Activated CD4-positive, alpha-beta T cell treated with anti-CD3 and anti-CD28 coated beads, Interleukin-2, amount 10 ng/mL, durations not matched to agents 7 days and 5 days (primary cell): Measurements from ENCODE around the gene C10orf71. TPM values are rescaled to one million over a fixed set of nuclear protein-coding genes. Genes with fewer than 3 reads are reported as not detected.

Source experiments
- CTCF ChIA-PET: fragments of 350-600 bp; sonication (Branson Sonifier 250); formaldehyde crosslinking; loops from one replicate; lab custom pipeline; 2021; ENCODE audit warnings: antibody characterized with exemption; lab: Charles Lee
- POLR2A ChIA-PET: fragments of 350-600 bp; sonication (Branson Sonifier 250); formaldehyde crosslinking; loops from one replicate; lab custom pipeline; 2021; ENCODE audit warnings: antibody characterized with exemption; lab: Charles Lee
- DNase-seq: peaks from one replicate; pipeline ENCODE4 v3.0.0-alpha.2; 2020
- H3K27ac Mint-ChIP-seq: one replicate; pipeline ENCODE4 v1.8.0; 2021; ENCODE audit warnings: mild to moderate bottlenecking, moderate library complexity, mixed read lengths
- H3K27me3 Mint-ChIP-seq: one replicate; pipeline ENCODE4 v1.8.0; 2021; ENCODE audit warnings: mixed read lengths
- H3K36me3 Mint-ChIP-seq: one replicate; pipeline ENCODE4 v1.8.0; 2021; ENCODE audit warnings: low read depth, mixed read lengths
- H3K4me1 Mint-ChIP-seq: one replicate; pipeline ENCODE4 v1.8.0; 2021; ENCODE audit warnings: mixed read lengths
- H3K4me3 Mint-ChIP-seq: one replicate; pipeline ENCODE4 v1.8.0; 2021; ENCODE audit warnings: mild to moderate bottlenecking, moderate library complexity, mixed read lengths
- H3K9me3 Mint-ChIP-seq: one replicate; pipeline ENCODE4 v1.8.0; 2021; ENCODE audit warnings: mixed read lengths
- total RNA-seq, 2 experiments: library from RNA; stranded (reverse); gene quantifications; one replicate each; pipeline ENCODE4 v1.2.3, GENCODE V29; 2021

C10orf71 gene
- total RNA-seq, 2 experiments from 2014 or later: not detected

- CTCF ChIA-PET: no interaction called here
- no peaks in the 10 kb centered on the region for H3K4me1 Mint-ChIP-seq
- H3K4me3 Mint-ChIP-seq: no peak overlapping the region
- H3K27me3 Mint-ChIP-seq: peaks cover 2% of the 10 kb centered on the region
- POLR2A ChIA-PET: no interaction called here
- DNase-seq: no peak
- no peak overlapping the region for H3K27ac Mint-ChIP-seq
- H3K9me3 Mint-ChIP-seq: no peaks in the 10 kb centered on the region
- no peaks in the 10 kb centered on the region for H3K36me3 Mint-ChIP-seq
Observed at GRCh38 chr10:49279015-49279880, 19.7 kb upstream of the C10orf71 start.

DNA sequence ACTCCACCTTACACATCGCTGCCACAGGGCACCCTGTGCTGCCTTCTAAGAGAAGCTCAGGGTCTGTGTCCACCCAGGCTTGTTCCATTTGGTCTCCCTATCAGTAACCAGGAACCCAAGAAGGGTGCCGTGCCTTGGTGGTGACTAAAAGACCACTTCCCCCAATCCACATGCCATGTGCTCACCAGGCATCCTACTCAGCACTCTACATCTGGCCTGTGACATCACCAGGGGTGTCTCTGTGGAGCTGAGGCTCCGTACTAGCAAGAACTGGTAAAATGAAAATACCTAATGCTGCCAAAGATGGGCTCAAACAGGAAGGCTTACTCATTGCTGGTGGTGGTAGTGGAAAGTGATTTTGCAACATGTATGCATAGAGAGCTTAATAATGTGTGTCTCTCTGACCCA lies 19.0 kb upstream of the C10orf71 start:
- ChIA-PET POLR2A (no interaction called here), CTCF (no interaction called here)

DNA sequence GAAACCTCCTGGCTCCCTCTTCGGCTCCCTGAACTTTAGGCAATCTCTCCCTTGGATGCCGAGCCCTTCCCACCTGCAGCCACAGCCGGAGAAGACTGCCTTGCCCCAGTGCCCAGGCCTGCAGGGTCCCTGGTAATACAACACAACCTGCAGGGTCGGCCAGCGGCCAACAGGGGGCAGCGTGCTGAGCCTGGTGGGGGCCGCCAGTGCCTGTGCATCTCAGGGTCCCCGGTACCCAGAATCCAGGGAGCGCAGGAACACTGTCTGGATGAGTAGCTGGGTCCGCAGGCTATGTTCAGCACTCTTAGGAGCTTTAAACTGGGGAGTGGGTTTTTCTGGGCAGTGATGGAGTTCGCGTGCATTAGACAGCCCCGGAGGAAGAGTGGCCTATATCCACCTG lies 17.5 kb upstream of the C10orf71 start:
- DNase-seq: no peak
- Mint-ChIP-seq H3K36me3 (no peaks in the 10 kb centered on the region), H3K4me3 (no peak overlapping the region), H3K9me3 (no peaks in the 10 kb centered on the region), H3K27me3 (peaks cover 4% of the 10 kb centered on the region), H3K4me1 (peaks cover 4% of the 10 kb centered on the region), H3K27ac (peak overlapping the region; percentile 19)
- POLR2A ChIA-PET: no interaction called here
- CTCF ChIA-PET: no interaction called here

More for the DNA sequence above, 19.0 kb upstream of the C10orf71 start:
- Mint-ChIP-seq H3K27ac (no peak overlapping the region), H3K4me3 (no peak overlapping the region), H3K27me3 (peaks cover 2% of the 10 kb centered on the region), H3K9me3 (no peaks in the 10 kb centered on the region), H3K4me1 (no peaks in the 10 kb centered on the region), H3K36me3 (no peaks in the 10 kb centered on the region)
- no peak for DNase-seq

DNA sequence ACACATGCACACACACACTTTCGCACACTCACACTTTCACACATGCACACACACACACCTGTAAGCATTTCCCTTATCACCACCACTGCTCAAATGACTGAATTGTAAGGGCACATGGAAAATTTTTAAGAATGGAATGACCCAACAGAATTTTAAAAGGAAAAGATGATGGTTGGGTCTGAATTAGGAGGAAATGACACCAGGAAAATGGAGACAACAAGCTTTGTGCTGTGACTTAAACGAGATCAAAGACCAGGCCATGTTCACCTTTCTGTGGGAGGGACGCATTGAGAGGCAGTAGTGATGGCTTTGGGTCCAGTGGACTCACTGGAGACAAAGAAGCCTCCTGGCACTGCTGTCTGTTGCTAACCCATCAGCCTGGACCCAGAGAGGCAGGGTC lies 16.7 kb upstream of the C10orf71 start:
- ChIA-PET POLR2A (no interaction called here), CTCF (no interaction called here)
- Mint-ChIP-seq H3K4me1 (peaks cover 4% of the 10 kb centered on the region), H3K9me3 (no peaks in the 10 kb centered on the region), H3K4me3 (no peak overlapping the region), H3K36me3 (no peaks in the 10 kb centered on the region), H3K27ac (no peak overlapping the region), H3K27me3 (peaks cover 5% of the 10 kb centered on the region)
- DNase-seq: no peak

GRCh38 chr10:49282879-49283341 lies 16.1 kb upstream of the C10orf71 start:
- POLR2A ChIA-PET: no interaction called here
- H3K36me3 Mint-ChIP-seq: no peaks in the 10 kb centered on the region
- CTCF ChIA-PET: no interaction called here
- H3K27ac Mint-ChIP-seq: no peak overlapping the region
- no peaks in the 10 kb centered on the region for H3K9me3 Mint-ChIP-seq
- peaks cover 4% of the 10 kb centered on the region for H3K4me1 Mint-ChIP-seq
- no peak overlapping the region for H3K4me3 Mint-ChIP-seq
- no peak for DNase-seq
- H3K27me3 Mint-ChIP-seq: peaks cover 5% of the 10 kb centered on the region

- Mint-ChIP-seq H3K27ac (no peak overlapping the region), H3K4me3 (no peak overlapping the region), H3K27me3 (peaks cover 5% of the 10 kb centered on the region), H3K36me3 (no peaks in the 10 kb centered on the region), H3K4me1 (peaks cover 4% of the 10 kb centered on the region), H3K9me3 (no peaks in the 10 kb centered on the region)
- DNase-seq: no peak
- ChIA-PET POLR2A (no interaction called here), CTCF (no interaction called here)
Observed at GRCh38 chr10:49283491-49283890, 15.5 kb upstream of the C10orf71 start.

DNA sequence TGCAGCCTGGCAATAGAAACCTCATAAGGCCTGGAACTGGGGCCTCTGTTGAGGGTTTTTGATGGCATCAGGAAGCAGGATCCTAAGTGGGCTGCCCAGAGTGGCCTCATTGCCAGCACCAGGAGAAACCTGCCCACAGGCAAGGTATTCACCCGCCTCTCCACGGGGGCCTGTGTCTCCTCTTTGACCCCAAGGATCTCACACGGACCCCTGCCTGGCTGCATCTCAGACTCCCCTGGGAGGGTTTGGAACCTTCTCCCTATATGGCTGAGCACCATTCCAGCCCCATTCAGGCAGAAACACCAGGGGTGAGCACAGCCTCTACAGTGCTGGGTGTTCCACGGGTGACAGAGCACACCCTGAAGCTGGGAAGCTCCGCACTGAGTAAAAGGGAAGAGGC lies 14.6 kb upstream of the C10orf71 start:
- no peak for DNase-seq
- CTCF ChIA-PET: no interaction called here
- H3K36me3 Mint-ChIP-seq: no peaks in the 10 kb centered on the region
- no peak overlapping the region for H3K4me3 Mint-ChIP-seq
- H3K27me3 Mint-ChIP-seq: peaks cover 3% of the 10 kb centered on the region
- H3K9me3 Mint-ChIP-seq: no peaks in the 10 kb centered on the region
- POLR2A ChIA-PET: no interaction called here
- H3K27ac Mint-ChIP-seq: no peak overlapping the region
- peaks cover 4% of the 10 kb centered on the region for H3K4me1 Mint-ChIP-seq

DNA sequence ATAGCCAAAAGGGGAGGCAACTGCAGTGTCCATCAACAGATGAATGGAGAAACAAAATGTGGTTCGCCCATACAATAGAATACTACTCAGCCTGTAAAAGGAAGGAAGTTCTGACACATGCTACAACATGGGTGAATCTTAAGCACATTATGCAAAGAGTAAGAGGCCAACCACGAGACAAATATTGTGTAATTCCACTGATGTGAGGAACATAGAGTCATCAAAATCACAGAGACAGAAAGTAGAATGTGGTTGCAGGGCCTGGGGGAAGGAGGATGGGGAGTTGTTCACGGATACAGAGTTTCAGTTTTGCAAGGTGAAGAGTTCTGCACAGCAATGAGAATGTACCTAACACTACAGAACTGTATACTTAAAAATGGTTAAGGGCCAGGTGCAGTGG lies 13.7 kb upstream of the C10orf71 start:
- POLR2A ChIA-PET: no interaction called here
- Mint-ChIP-seq H3K4me3 (no peak overlapping the region), H3K27ac (no peak overlapping the region), H3K27me3 (peaks cover 6% of the 10 kb centered on the region), H3K36me3 (no peaks in the 10 kb centered on the region), H3K4me1 (peaks cover 4% of the 10 kb centered on the region), H3K9me3 (no peaks in the 10 kb centered on the region)
- DNase-seq: no peak
- CTCF ChIA-PET: no interaction called here

- ChIA-PET POLR2A (no interaction called here), CTCF (interaction anchor here (0.9 kb wide), 1 partner anchor 9 kb away, joined by 3 read pairs; no protein-coding TSS in a partner anchor)
Observed at GRCh38 chr10:49286686-49287085, 12.3 kb upstream of the C10orf71 start.

DNA sequence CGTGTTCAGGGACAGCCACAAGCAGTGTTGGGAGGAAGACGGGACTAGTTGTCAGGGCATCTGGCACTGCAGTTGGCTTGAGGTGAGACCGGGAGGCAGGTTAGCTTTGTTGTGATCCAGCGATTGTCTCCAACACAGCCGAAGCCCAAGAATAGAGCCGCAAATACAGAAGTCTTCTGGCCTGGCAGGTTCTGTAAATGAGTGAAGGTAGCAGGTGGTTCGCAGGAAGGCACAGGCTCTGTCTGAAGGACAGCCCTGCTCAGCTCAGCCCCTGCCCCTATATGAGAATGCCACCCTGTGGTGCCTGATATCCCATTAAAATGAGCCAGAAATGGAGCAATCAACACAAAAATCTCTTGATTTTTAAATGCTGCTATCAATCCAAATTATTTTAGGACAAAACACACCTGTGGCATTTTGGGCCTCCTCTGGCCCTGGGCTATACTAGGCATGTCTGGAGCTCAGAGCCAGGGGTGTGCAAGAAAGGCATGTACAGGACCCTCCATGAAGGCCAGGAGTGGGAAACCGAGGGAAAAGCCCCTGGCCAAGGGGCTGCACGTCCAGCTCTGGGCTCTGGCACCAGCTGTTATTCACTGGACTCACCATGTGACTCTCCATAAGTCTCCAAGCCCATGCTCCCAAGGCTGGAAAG lies 11.2 kb upstream of the C10orf71 start:
- CTCF ChIA-PET: interaction anchor here (0.9 kb wide), 1 partner anchor 12 kb away, joined by 4 read pairs; no protein-coding TSS in a partner anchor
- DNase-seq: no peak
- H3K4me3 Mint-ChIP-seq: no peak overlapping the region
- H3K27ac Mint-ChIP-seq: no peak overlapping the region
- H3K9me3 Mint-ChIP-seq: no peaks in the 10 kb centered on the region
- peaks cover 4% of the 10 kb centered on the region for H3K4me1 Mint-ChIP-seq
- H3K27me3 Mint-ChIP-seq: peaks cover 16% of the 10 kb centered on the region
- POLR2A ChIA-PET: no interaction called here
- no peaks in the 10 kb centered on the region for H3K36me3 Mint-ChIP-seq

More at GRCh38 chr10:49286686-49287085, 12.3 kb upstream of the C10orf71 start:
- peaks cover 4% of the 10 kb centered on the region for H3K4me1 Mint-ChIP-seq
- DNase-seq: no peak
- H3K9me3 Mint-ChIP-seq: no peaks in the 10 kb centered on the region
- H3K36me3 Mint-ChIP-seq: no peaks in the 10 kb centered on the region
- no peak overlapping the region for H3K27ac Mint-ChIP-seq
- H3K27me3 Mint-ChIP-seq: peaks cover 13% of the 10 kb centered on the region
- no peak overlapping the region for H3K4me3 Mint-ChIP-seq

DNA sequence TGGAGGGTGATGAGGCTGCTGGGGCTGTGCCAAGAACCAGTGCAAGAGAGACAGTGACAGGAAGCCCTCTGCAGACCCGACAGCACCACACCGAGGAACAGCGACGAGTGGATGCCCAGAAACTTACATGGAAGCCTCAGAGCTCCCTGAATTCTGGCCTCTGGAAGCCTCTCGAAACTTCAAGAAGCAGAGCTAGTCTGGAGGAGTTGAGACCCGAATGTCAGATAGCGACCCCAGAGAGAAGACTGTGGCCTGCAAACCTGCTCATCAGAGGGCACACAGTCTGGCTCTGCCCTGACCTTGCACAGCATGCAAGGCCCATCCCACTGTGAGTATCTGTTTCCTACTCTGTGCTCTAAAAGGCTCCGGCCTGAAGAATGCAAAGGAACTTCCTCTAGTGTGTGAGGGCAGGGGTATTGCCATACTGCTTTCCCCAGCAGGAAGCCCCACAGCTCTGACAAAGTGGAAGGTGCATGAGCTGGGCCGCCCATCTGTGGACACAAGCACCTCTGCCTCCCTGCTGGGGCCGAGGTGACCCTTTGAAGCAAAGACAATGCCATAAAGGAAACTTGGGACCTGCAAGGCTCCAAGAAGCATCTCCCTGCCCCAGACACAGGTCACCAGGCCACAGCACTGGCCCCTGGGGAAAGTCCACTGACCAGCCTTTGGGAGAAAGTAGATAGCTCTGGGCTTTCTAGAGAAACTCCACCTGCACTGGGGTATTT lies 10.5 kb upstream of the C10orf71 start:
- Mint-ChIP-seq H3K9me3 (no peaks in the 10 kb centered on the region), H3K27me3 (peaks cover 20% of the 10 kb centered on the region), H3K27ac (no peak overlapping the region), H3K36me3 (no peaks in the 10 kb centered on the region), H3K4me3 (no peak overlapping the region), H3K4me1 (peaks cover 4% of the 10 kb centered on the region)
- DNase-seq: no peak
- CTCF ChIA-PET: interaction anchor here (0.9 kb wide), 1 partner anchor 12 kb away, joined by 4 read pairs; no protein-coding TSS in a partner anchor
- POLR2A ChIA-PET: no interaction called here

DNA sequence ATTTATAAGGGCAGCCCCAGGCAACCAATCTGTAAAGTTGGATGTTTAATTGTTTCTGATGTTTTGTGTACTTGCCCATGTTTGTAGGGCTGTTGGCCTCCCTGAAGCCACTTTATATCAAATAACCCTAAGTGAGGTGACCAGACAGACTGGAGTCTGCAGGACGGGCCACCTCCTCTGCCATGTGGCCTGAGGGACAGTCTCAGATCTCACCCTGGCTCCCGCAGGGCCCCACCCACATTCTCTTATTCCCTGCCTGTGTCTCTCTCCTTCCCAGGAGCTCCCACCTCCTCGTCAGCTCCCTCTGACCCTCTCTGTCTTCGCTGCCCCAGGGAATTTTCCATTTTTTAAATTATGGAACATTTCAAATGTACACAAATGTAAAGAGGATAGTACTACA lies 9.5 kb upstream of the C10orf71 start:
- H3K4me1 Mint-ChIP-seq: peaks cover 4% of the 10 kb centered on the region
- CTCF ChIA-PET: no interaction called here
- H3K36me3 Mint-ChIP-seq: no peaks in the 10 kb centered on the region

DNA sequence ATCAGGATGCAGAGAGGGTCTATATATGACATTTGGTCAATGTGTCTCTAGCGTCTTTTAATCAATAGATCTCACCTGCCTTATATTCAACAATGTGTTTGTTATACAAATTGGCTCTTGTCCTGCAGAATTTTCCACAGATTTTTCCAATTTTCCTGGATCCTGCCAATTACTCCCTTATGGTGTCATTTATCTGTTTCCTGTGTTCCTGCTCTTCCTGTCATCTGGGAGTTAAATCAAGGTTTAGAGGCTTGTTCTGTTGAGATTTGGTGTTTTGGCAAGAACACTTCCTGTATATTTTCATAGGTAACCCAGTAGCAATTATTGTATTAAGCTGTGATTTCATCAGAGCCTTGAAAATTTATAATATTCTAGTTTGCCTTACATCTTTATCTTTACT lies 8.8 kb upstream of the C10orf71 start:
- Mint-ChIP-seq H3K4me1 (peaks cover 3% of the 10 kb centered on the region), H3K4me3 (no peak overlapping the region), H3K27me3 (peaks cover 20% of the 10 kb centered on the region), H3K27ac (no peak overlapping the region), H3K9me3 (no peaks in the 10 kb centered on the region), H3K36me3 (no peaks in the 10 kb centered on the region)
- ChIA-PET POLR2A (no interaction called here), CTCF (no interaction called here)
- DNase-seq: no peak

More for the DNA sequence above, 9.5 kb upstream of the C10orf71 start:
- Mint-ChIP-seq H3K9me3 (no peaks in the 10 kb centered on the region), H3K27me3 (peaks cover 20% of the 10 kb centered on the region), H3K27ac (no peak overlapping the region), H3K4me3 (no peak overlapping the region)
- DNase-seq: no peak
- POLR2A ChIA-PET: no interaction called here
